ENCODE measurements around the gene SLC35F5.
"Not testable (repeated sequence)": the region's sequence is repeated elsewhere in the genome, so short reads cannot be mapped to it uniquely, and the experiment has no call there.

The SLC35F5 gene

DNA sequence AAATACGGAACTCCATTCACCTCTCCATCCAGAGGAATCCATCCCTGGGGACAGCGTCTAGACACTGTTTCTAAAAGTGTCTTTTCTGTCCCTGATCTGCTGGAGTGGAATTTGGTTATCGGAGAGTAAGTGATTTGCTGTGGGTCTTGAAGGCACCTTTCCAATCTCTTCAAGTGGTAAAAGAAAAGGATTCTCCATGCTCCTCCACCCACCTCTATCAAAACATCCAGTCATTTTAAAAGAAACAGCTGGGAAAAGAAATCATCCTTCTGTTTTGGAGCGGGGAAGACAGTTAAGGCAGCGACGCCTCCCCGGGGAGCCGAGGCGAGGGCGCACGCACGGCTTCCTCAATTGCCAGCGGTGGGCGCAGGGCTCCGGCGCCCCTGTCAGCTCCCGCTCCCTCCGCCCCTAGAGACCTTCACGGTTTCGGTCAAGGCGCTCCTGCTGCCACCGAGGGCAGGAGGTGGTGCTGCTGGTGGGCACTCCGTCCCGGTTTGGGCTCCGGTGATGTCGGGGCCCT, 547 bp downstream of the SLC35F5 start:
- DNase-seq (ENCODE audit: low read depth): no peak

DNA sequence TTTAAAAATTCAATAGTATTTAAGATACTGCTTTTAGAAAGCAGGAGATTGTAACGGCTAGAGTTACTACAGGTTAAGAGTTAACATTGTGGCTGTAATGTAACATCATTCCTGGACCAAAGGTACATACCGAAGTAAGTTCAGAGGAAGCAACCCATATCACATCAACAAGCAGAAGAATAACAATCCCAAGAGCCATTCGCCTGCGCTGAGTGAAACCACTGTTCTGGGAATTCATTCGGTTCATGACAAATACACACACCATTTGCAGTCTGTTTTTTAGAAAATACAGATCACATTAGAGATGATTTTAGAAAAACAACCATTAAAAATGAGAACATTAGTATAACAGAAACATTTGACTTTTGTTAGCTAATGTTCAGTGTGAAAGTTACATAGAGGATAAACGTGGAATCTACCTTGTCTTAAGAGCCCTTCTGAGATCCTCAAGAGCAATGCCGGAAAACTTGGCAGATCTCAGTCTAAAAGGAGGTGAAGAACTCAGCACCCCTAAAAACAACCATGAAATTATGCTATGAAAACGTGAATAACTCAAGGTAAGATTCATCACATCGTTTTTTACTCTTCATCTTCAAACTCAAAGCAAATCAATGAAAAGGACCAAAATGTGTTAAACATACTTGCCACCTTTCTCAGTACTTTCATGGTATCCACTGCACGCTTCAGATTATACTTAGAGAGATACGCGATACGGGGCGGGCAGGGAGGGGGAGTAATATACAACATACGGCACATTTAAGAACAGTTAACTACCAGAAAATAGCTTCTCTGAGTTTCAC, 1.2 kb downstream of the SLC35F5 start:
- no peak for DNase-seq (ENCODE audit: low read depth)

DNA sequence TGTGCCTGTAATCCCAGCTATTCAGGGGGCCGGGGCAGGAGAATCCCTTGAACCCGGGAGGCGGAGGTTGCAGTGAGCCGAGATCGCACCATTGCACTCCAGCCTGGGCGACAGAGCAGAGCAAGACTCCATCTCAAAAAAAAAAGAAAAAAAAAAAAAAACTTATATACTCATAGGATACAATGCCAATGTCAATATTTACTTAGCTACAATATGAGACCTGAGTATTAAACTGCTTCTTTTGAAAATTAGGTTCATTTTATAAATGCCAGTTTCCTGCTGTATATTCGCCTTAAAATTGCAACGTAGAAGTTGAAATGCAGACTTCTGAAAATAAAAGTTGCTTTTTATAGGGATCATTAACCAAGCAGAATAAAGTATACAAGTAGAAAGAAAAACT, 2.3 kb downstream of the SLC35F5 start:
- DNase-seq (ENCODE audit: low read depth): no peak

DNA sequence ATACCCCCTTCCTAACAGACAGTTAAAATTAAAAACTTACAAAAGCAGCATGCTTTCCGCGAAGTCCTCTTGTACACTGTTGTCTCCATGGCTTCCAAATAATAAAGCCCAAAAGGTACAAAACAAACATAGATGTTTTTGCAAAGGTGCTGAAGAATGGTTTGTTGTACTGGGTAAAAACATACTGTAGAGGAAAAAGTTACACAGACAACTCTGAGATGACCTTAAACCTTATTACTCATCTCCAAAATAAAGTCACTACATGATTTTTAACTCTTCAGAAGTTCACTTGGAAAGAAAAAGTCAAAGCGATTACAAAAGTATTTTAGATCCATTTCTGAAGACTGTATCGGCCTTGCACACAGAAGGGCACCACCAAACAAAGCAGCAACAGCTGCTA, 6.1 kb downstream of the SLC35F5 start:
- DNase-seq (ENCODE audit: low read depth): no peak

DNA sequence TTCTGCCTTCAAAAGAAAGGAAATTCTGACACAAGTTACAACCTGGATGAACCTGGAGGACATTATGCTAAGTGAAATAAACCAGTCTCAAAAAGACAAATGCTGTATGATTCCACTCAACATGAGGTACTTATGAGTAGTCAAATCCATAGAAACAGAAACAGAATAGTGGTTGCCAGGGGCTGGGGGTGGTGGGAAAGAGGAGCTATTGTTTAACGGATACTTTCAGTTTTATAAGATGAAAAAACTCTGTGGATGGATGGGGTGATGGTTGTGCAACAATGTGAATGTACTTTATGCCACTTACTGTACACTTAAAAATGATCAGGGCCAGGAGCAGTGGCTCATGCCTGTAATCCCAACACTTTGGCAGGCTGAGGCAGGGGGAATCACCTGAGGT, 15.4 kb downstream of the SLC35F5 start:
- no peak for DNase-seq (ENCODE audit: low read depth)

DNA sequence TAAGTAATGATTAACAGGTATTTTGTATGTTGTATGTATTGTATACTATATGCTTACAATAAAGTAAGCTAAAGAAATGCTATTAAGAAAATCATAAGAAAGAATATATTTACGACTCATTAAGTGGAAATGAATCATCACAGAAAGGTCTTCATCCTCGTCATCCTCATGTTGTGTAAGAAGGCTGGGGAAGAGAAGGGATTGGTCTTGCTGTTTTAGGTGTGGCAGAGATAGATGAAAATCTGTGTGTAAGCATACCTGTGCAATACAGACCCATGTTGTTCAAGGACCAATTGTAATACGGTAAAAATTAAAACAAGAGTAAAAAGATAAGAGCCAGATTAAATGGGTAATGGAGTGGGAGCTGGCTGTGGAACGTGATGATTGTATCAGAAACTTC, 16.6 kb downstream of the SLC35F5 start:
- no peak for DNase-seq (ENCODE audit: low read depth)

DNA sequence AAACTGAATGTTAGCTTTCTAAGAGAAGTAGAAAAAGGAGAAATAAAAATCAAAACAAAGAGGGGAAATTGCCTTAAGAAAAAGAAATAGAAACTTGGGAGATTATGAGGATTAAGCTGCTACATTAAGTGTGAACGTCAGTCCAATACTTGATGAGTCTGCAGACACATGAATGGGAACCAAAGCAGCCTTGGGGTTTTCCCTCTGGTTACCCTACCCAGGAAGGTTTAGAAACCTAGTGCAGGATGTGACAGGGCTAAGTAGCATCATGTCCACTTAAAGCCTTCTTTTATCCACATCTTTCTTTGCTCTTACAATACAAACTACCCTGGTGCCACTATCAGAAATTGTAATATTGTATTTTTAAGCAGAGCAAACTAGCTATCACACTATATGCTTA, 22.3 kb downstream of the SLC35F5 start:
- DNase-seq (ENCODE audit: low read depth): no peak

DNA sequence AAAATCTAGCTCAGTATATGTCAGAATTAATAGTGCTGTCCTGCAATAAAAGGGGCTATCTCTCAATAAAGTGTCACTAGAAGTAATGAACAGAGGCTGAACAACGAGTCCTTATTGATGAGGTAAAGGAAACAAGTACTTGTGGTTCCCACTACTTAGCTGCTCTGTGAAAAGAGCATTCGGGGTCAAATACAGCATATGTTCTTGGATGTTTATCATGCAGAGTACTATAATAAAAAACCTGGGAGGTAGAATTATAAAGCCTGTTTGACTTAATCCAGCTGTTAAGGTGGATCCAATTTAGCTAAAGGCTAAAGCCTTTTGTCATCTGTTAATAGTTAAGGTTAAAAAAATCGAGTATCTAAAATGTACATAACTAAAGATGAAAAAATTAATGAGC, 32.4 kb downstream of the SLC35F5 start:
- no peak for DNase-seq (ENCODE audit: low read depth)

DNA sequence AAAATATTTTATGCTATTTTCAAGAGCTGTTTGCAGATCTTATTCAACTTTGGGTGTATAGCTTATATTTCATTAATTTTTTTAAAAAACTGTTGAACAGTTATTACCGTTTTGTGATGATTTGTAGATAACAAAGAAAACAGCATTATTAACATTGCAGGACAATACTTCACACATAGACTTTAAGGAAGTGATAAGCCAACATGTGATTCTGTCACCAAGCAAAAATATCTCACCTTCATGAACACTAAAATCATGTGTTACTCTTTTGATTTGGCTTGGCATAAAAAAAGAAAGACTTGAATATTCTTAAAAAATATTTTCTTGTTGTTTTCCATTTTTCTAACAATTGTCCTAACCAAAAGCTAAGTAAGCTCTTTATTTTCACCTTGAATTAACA, 33.0 kb downstream of the SLC35F5 start:
- DNase-seq (ENCODE audit: low read depth): no peak

DNA sequence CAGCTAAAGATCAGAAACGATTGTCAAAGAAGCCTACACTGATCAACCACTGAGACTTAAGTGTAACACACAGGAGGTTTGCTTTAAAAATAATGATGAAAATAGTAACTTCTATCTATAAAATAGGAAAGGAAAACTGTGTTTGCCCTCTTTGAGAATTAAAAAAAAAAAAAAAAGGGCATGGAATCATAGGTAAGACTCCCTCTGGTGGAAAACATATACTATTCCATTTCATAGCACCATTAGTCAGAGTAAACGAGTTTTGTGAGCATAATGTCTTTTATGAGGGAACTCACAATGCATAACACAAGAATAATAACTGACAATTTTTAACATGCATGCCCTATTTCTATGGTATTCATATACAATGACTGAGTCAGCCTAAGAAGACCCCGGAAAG, 36.3 kb downstream of the SLC35F5 start:
- DNase-seq (ENCODE audit: low read depth): no peak

DNA sequence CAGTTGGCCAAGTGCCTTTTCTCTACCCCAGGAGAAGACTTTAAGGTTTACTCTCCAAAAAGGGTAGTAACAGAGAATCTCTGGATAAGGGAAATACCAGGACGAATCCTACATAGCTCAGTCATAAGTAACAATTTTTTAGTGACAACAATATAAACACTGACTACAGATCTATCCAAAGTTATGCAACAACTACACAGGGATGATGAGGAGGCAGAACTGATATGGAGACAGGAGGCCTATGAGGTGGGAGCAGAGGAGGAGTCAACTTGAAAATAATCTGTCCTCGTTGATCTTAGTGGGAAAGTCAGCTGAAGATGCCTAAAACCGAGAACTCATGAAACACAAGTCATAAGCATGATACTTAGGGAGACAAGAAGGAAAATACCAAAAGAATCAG, 40.2 kb downstream of the SLC35F5 start:
- DNase-seq (ENCODE audit: low read depth): no peak

DNA sequence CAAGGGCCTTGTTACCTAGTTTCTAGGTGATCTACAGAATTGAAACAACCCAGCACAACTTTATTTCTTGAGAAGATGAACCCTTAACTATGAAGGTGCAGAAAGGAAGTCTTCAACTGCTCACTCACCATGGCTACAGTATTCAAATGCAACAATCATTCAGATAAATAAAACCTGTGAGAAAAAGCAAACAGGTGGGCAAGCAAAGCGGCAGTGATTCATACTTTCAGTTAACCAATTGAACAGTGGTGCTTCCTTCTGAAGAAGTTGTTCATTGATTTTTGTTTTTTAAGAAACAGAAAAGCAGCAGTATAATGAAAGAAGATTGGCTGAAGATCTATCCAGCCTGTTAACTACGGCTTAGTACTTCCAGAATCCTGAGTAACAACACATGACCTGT, 43.5 kb downstream of the SLC35F5 start:
- DNase-seq (ENCODE audit: low read depth): no peak

DNA sequence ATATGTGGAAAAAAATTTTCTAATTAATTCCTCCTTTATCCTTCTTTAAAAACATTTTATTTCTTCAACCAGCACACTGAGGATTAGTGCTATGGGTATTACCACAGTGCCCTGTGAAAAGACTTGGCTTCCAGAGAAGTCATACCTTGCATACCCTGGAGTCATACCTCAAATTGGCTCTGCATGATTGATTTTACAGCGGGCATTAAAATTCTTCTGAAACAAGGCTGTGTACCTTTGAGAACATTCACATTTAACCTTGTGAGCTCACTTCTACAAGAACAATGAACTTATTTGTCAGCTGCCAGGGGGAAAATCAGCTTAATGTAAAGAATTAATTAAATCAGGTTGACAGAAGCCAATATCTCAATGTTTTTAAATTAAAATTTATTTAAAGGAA, 44.6 kb downstream of the SLC35F5 start:
- DNase-seq (ENCODE audit: low read depth): no peak

DNA sequence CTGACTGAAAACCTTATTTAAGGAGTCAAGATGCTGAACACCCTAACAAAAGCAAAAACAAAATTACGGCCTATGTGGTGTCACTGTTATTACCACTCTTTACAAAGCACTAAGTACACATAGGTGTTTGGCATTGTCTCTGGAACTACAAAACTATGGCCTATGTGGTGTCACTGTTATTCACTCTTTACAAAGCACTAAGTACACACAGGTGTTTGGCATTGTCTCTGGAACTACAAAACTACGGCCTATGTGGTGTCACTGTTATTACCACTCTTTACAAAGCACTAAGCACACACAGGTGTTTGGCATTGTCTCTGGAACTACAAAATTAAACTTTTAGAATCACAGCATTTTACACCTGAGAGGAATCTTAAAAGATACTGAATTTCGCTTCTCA, 47.4 kb downstream of the SLC35F5 start:
- no peak for DNase-seq (ENCODE audit: low read depth)

DNA sequence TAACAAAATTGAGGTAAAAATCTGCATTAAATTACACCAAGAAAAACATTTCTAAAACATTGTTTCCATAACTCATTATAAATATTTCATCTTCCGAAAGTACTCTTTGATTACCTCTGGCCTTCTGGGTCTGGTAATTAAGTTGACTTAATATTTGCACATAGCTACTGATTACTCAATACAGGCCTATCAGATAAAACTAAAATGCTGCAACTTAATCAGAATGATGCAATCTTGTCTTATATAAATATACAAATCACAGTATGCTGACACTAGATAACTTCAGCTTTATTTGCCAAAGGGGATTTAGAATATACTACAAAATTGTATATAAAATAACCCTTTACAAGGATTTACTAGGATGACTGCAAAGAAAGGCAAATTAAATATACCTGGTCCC, 49.3 kb downstream of the SLC35F5 start:
- no peak for DNase-seq (ENCODE audit: low read depth)

DNA sequence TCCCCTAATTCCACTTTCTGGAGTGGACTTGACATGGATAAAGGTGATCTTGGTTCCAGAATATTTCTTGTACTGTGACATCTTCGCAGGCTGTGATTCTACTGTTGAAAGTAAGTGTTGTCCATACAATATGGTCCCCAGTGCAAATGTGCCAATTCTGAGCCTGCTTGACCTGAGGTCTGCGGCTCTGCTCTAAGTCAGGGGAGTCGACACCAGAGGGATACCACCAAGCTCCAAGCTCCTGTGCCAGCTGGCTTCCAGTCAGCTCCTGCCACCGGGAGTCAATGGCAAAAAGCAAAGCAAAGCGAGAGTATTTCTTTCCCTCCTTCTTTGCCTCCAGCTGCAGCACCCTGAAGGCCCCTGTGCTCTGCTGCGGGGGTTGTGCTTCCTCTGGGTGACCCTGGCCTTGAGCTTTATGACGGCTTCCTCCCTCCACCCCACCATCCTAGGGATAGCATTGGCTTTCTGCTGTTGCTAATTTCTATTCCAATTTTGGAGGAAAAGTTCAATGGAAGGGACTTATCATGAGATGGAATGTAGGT, 50.4 kb downstream of the SLC35F5 start:
- no peak for DNase-seq (ENCODE audit: low read depth)

DNA sequence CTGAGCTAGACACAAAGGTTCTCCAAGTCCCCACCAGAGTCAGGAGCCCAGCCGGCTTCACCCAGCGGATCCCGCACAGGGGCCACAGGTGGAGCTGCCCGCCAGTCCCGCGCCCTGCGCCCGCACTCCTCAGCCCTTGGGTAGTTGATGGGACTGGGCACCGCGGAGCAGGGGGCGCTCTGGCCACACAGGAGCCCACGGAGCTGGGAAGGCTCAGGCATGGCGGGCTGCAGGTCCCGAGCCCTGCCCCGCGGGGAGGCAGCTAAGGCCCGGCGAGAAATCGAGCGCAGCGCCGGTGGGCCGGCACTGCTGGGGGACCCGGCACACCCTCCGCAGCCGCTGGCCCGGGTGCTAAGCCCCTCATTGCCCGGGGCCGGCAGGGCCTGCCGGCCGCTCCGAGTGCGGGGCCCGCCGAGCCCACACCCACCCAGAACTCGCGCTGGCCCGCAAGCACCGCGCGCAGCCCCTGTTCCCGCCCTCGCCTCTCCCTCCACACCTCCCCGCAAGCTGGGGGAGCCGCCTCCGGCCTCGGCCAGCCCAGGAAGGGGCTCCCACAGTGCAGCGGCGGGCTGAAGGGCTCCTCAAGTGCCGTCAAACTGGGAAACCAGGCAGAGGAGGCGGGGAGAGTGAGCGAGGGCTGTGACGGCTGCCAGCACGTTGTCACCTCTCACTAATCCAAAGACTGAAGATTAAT, 52.0 kb downstream of the SLC35F5 start:
- not testable (repeated sequence) for DNase-seq (ENCODE audit: low read depth)

DNA sequence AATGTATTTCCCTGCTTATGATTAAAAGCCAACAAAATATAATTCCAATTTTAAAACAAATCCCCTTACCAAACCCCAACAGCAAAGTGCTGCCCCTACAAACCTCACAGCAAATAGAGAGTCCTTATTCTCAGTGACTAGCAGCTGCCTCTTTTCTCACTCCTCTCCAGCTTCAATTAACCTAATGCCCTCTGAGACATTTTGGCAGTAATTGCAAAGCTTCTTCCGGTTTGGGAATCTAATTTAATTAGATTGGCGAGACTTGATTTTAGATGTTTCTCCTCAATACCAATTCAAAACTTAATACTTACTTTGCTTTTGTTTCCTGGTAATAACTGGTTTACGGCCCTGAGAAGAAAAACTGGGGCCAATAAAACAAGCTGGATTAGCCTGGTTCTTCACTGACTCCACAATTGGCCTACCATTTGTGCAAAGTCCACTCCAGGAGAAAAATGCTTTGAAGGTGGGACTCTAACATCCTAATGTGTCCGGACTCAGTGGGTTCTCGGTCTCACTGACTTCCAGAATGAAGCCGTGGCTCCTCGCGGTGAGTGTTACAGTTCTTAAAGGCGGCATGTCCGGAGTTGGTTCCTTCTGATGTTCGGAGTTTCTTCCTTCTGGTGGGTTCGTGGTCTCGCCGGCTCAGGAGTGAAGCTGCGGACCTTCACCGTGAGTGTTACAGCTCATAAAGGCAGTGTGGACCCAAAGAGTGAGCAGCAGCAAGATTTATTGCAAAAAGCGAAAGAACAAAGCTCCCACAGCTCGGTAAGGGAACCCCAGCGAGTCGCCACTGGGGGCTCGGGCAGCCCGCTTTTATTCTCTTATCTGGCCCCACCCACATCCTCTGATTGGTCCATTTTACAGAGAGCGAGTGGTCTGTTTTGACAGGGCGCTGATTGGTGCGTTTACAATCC, 52.8 kb downstream of the SLC35F5 start:
- DNase-seq (ENCODE audit: low read depth): no peak

DNA sequence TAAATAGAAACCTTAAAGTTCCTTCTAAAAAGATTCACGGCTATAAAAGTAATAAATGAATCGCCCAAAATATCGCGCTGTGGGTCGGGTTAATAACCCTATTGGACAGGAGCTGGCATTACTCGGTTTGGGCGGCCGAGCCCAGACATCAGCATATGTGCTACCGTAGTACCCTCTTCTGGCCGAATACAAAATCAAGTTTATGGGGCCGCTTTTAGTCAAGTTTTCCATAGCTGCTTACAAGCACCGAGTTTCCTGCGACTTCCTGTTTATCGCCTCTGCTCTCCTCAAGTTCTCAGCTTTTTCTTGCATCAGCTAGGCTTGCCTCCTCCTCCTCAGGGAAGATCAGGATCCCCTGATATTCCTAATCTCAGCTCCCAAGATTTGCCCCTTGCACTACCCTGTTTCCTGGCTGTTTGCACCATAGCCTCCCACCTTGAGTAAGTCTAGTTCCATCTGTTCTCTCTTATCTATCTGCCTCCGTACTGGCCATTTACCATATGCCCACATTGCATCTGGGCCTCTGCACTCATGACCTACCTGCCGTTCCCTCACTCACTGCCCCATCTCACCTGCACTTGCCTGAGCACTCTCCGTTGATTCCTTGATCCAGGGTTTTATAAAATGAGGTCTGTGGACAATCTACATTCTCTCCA, 56.1 kb downstream of the SLC35F5 start:
- no peak for DNase-seq (ENCODE audit: low read depth)

DNA sequence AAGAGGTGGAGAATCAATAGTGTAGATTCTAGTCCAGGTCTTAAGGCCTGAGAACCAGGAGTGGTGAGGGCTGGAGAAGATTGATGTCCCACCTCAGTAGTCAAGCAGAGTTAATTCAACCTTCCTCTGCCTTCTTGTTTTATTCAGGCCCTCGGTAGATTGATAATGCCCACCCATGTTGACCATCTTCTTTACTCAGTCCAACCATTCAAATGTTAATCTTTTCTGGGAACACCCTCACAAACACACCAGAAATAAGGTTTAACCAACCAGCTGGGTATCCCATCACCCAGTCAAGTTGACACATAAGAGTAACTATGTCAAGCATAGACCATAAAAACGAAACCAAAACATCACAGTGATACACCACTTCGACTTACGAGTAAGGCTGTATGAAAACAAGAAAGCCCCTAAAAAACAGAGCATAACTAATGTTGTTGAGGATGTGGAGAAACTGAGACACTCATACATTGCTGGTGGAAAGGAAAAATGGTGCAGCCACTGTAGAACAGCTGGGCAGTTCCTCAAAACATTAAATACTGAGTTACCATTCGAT, 57.5 kb downstream of the SLC35F5 start:
- DNase-seq (ENCODE audit: low read depth): no peak

DNA sequence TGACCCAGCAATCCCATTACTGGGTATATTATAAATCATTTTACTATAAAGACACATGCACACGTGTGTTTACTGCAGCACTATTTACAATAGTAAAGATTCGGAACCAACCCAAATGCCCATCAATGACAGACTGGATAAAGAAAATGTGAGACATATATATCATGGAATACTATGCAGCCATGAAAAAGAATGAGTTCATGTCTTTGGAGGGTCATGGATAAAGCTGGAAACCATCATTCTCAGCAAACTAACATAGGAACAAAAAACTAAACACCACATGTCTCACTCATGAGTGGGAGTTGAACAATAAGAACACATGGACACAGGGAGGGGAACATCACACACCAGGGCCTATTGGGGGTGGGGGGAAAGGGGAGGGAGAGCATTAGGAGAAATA, 58.2 kb downstream of the SLC35F5 start:
- not testable (repeated sequence) for DNase-seq (ENCODE audit: low read depth)

Measured in fibroblast of the conjunctiva (primary cell).